Measurements from ENCODE around the gene DAAM1. TPM values are rescaled to one million over a fixed set of nuclear protein-coding genes. Genes with fewer than 3 reads are reported as not detected.

The DAAM1 gene
- total and polyA plus RNA-seq, 2 donors from 2014 or later: 5.3 to 47.8 TPM

- Histone ChIP-seq H3K27me3 (ENCODE audit: control insufficient read depth, insufficient read depth, low read length) (no peaks in the 10 kb centered on the region), H3K4me3 (ENCODE audit: low read length in 3 of 3) (no peak overlapping the region), H3K4me1 (ENCODE audit: control insufficient read depth in 2 of 3, insufficient read depth in 2 of 3, low read depth in 1 of 3, low read length in 3 of 3) (no peaks in the 10 kb centered on the region), H3K27ac (ENCODE audit: low read depth in 2 of 2, low read length in 2 of 2) (no peak overlapping the region), H3K9ac (ENCODE audit: low read length in 3 of 3) (no peak overlapping the region), H3K36me3 (ENCODE audit: control insufficient read depth in 2 of 3, insufficient read depth in 3 of 3, low read length in 3 of 3) (peaks cover 2 to 6% (median 4%) of the 10 kb centered on the region in 3 donors), H3K9me3 (ENCODE audit: control insufficient read depth in 2 of 3, insufficient read depth in 1 of 3, low read length in 3 of 3) (no peaks in the 10 kb centered on the region)
- no peak for DNase-seq
- no peak for FAIRE-seq
- intact Hi-C loops (cut with DNase I): no loop called here
- no peak for TF ChIP-seq CTCF (IDR thresholded peaks at IDR 0.05; ENCODE audit: borderline replicate concordance, extremely low read depth, insufficient read depth)
Measured at GRCh38 chr14:59355091-59355490, 166.6 kb downstream of the DAAM1 start.

GRCh38 chr14:59356312-59356711 is 167.8 kb downstream of the DAAM1 start:
- Histone ChIP-seq H3K4me3 (ENCODE audit: low read length in 3 of 3) (no peak overlapping the region), H3K9me3 (ENCODE audit: control insufficient read depth in 2 of 3, insufficient read depth in 1 of 3, low read length in 3 of 3) (no peaks in the 10 kb centered on the region), H3K4me1 (ENCODE audit: control insufficient read depth in 2 of 3, insufficient read depth in 2 of 3, low read depth in 1 of 3, low read length in 3 of 3) (no peaks in the 10 kb centered on the region), H3K27me3 (ENCODE audit: control insufficient read depth, insufficient read depth, low read length) (no peaks in the 10 kb centered on the region), H3K9ac (ENCODE audit: low read length in 3 of 3) (no peak overlapping the region), H3K36me3 (ENCODE audit: control insufficient read depth in 2 of 3, insufficient read depth in 3 of 3, low read length in 3 of 3) (peaks cover 2 to 6% (median 4%) of the 10 kb centered on the region in 3 donors), H3K27ac (ENCODE audit: low read depth in 2 of 2, low read length in 2 of 2) (no peak overlapping the region)
- TF ChIP-seq CTCF (IDR thresholded peaks at IDR 0.05; ENCODE audit: borderline replicate concordance, extremely low read depth, insufficient read depth): no peak
- DNase-seq (no peak), FAIRE-seq (no peak)
- intact Hi-C loops (cut with DNase I): no loop called here

GRCh38 chr14:59356767-59357166 is 168.3 kb downstream of the DAAM1 start:
- peaks cover 2 to 6% (median 4%) of the 10 kb centered on the region in 3 donors for H3K36me3 ChIP-seq (ENCODE audit: control insufficient read depth in 2 of 3, insufficient read depth in 3 of 3, low read length in 3 of 3)
- intact Hi-C loops (cut with DNase I): no loop called here
- H3K27me3 ChIP-seq (ENCODE audit: control insufficient read depth, insufficient read depth, low read length): no peaks in the 10 kb centered on the region
- H3K4me1 ChIP-seq (ENCODE audit: control insufficient read depth in 2 of 3, insufficient read depth in 2 of 3, low read depth in 1 of 3, low read length in 3 of 3): peaks cover 0 to 2% (median 0%) of the 10 kb centered on the region in 3 donors
- no peaks in the 10 kb centered on the region for H3K9me3 ChIP-seq (ENCODE audit: control insufficient read depth in 2 of 3, insufficient read depth in 1 of 3, low read length in 3 of 3)
- no peak overlapping the region for H3K9ac ChIP-seq (ENCODE audit: low read length in 3 of 3)
- no peak overlapping the region for H3K4me3 ChIP-seq (ENCODE audit: low read length in 3 of 3)
- FAIRE-seq (no peak), DNase-seq (no peak)
- TF ChIP-seq CTCF (IDR thresholded peaks at IDR 0.05; ENCODE audit: borderline replicate concordance, extremely low read depth, insufficient read depth): no peak
- H3K27ac ChIP-seq (ENCODE audit: low read depth in 2 of 2, low read length in 2 of 2): no peak overlapping the region

- Histone ChIP-seq H3K27ac (ENCODE audit: low read depth in 2 of 2, low read length in 2 of 2) (no peak overlapping the region), H3K4me3 (ENCODE audit: low read length in 3 of 3) (no peak overlapping the region), H3K4me1 (ENCODE audit: control insufficient read depth in 2 of 3, insufficient read depth in 2 of 3, low read depth in 1 of 3, low read length in 3 of 3) (peaks cover 0 to 2% (median 0%) of the 10 kb centered on the region in 3 donors), H3K9ac (ENCODE audit: low read length in 3 of 3) (no peak overlapping the region), H3K27me3 (ENCODE audit: control insufficient read depth, insufficient read depth, low read length) (no peaks in the 10 kb centered on the region), H3K36me3 (ENCODE audit: control insufficient read depth in 2 of 3, insufficient read depth in 3 of 3, low read length in 3 of 3) (peaks cover 2 to 6% (median 4%) of the 10 kb centered on the region in 3 donors), H3K9me3 (ENCODE audit: control insufficient read depth in 2 of 3, insufficient read depth in 1 of 3, low read length in 3 of 3) (no peaks in the 10 kb centered on the region)
- intact Hi-C loops (cut with DNase I): no loop called here
- FAIRE-seq: no peak
- DNase-seq: no peak
- no peak for TF ChIP-seq CTCF (IDR thresholded peaks at IDR 0.05; ENCODE audit: borderline replicate concordance, extremely low read depth, insufficient read depth)
Measured at GRCh38 chr14:59358102-59358501, 169.6 kb downstream of the DAAM1 start.
